ENCODE data around the gene SSUH2. TPM values are rescaled to one million over a fixed set of nuclear protein-coding genes. Genes with fewer than 3 reads are reported as not detected.

SSUH2 gene
- polyA plus RNA-seq, 4 donors: 15.8 to 308 (median 121) TPM

DNA sequence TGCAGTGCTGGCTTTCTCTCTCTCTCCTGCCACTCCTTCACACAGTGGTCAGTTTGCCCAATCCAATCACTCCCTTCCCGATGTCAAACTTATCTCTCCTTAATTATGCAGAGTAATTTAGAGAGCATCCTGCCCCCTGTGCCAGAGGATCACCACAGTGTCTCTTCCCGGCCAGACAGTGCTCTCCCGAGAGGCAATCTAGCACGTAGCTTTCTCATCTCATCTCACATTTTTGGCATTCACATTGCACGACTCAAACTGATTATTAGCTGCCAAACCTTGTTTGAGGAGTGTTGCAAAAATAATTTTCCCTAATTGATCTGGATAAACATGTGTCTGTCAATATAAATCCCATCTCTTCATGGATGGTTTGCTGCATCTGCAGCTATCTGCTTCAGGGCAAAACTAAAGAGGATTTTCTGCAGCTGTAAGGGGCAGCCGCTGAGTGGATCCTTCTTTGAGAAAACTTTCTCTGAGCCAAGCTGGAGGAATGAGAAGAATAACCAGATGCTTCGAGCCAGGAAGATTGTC, 37.8 kb downstream of the SSUH2 start:
- FAIRE-seq: no peak
- Histone ChIP-seq H3K4me3 (ENCODE audit: low read depth in 1 of 3, low read length in 3 of 3) (no peak overlapping the region), H3K27ac (ENCODE audit: low read depth in 1 of 3, low read length in 2 of 3) (no peak overlapping the region), H3K36me3 (ENCODE audit: control insufficient read depth in 3 of 3, insufficient read depth in 2 of 3, low read depth in 1 of 3, low read length in 3 of 3) (no peaks in the 10 kb centered on the region), H3K27me3 (ENCODE audit: control insufficient read depth in 3 of 3, insufficient read depth in 3 of 3, low read length in 3 of 3) (no peaks in the 10 kb centered on the region), H3K4me1 (ENCODE audit: control insufficient read depth in 3 of 3, insufficient read depth in 2 of 3, low read depth in 1 of 3, low read length in 2 of 3) (no peaks in the 10 kb centered on the region), H3K9me3 (ENCODE audit: control insufficient read depth in 2 of 2, insufficient read depth in 1 of 2, low read depth in 1 of 2, low read length in 1 of 2) (no peaks in the 10 kb centered on the region)
- no peak for DNase-seq
- 62 to 73% (median 72%) methylated on average over 7 of the region's 7 CpGs for WGBS, 3 donors

GRCh38 chr3:8604988-8605387, 39.6 kb downstream of the SSUH2 start:
- FAIRE-seq (no peak), DNase-seq (no peak)
- Histone ChIP-seq H3K36me3 (ENCODE audit: control insufficient read depth in 3 of 3, insufficient read depth in 2 of 3, low read depth in 1 of 3, low read length in 3 of 3) (no peaks in the 10 kb centered on the region), H3K4me1 (ENCODE audit: control insufficient read depth in 3 of 3, insufficient read depth in 2 of 3, low read depth in 1 of 3, low read length in 2 of 3) (no peaks in the 10 kb centered on the region), H3K27me3 (ENCODE audit: control insufficient read depth in 3 of 3, insufficient read depth in 3 of 3, low read length in 3 of 3) (no peaks in the 10 kb centered on the region), H3K4me3 (ENCODE audit: low read depth in 1 of 3, low read length in 3 of 3) (no peak overlapping the region), H3K9me3 (ENCODE audit: control insufficient read depth in 2 of 2, insufficient read depth in 1 of 2, low read depth in 1 of 2, low read length in 1 of 2) (no peaks in the 10 kb centered on the region), H3K27ac (ENCODE audit: low read depth in 1 of 3, low read length in 2 of 3) (no peak overlapping the region)
- WGBS, 3 donors: 89 to 94% (median 91%) methylated on average over 3 of the region's 3 CpGs

- 90 to 94% (median 93%) methylated on average over 7 of the region's 7 CpGs for WGBS, 3 donors
- no peaks in the 10 kb centered on the region for H3K9me3 ChIP-seq (ENCODE audit: control insufficient read depth in 2 of 2, insufficient read depth in 1 of 2, low read depth in 1 of 2, low read length in 1 of 2)
- FAIRE-seq: no peak
Measured at GRCh38 chr3:8604006-8604405, 40.6 kb downstream of the SSUH2 start.

DNA sequence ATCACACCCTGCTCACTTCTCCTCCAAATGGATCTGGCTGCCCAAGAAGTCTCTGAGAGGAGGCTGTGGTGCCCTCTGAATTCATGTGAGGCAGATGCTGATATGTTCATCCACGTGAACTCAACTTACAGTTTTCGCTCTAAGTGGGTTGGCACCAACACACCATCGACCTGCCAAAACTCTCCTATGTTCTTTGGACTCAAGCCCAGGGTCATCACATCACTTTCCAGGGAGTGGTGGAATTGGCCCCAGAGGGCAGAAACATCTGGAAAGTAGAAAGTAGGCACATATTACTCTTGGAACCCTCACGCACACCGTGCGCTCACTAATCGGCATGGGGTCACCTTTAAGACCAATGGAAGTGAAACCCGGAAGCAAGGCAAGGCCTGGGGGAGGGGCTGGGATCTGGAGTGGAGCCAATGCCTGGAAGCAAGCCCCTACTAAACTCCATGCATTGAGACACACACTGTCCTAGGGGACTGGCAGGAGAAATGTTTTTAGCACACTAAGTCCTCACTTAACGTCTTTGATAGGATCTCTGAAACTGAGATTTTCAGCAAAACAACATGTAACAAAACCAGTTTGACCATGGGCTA, 41.4 kb downstream of the SSUH2 start:
- no peaks in the 10 kb centered on the region for H3K27me3 ChIP-seq (ENCODE audit: control insufficient read depth in 3 of 3, insufficient read depth in 3 of 3, low read length in 3 of 3)
- DNase-seq (no peak), FAIRE-seq (no peak)
- no peaks in the 10 kb centered on the region for H3K4me1 ChIP-seq (ENCODE audit: control insufficient read depth in 3 of 3, insufficient read depth in 2 of 3, low read depth in 1 of 3, low read length in 2 of 3)
- H3K36me3 ChIP-seq (ENCODE audit: control insufficient read depth in 3 of 3, insufficient read depth in 2 of 3, low read depth in 1 of 3, low read length in 3 of 3): no peaks in the 10 kb centered on the region
- H3K4me3 ChIP-seq (ENCODE audit: low read depth in 1 of 3, low read length in 3 of 3): no peak overlapping the region
- no peak overlapping the region for H3K27ac ChIP-seq (ENCODE audit: low read depth in 1 of 3, low read length in 2 of 3)
- WGBS, 3 donors: 66 to 71% (median 69%) methylated on average over 9 of the region's 9 CpGs
- no peaks in the 10 kb centered on the region for H3K9me3 ChIP-seq (ENCODE audit: control insufficient read depth in 2 of 2, insufficient read depth in 1 of 2, low read depth in 1 of 2, low read length in 1 of 2)

More at GRCh38 chr3:8604006-8604405, 40.6 kb downstream of the SSUH2 start:
- H3K4me3 ChIP-seq (ENCODE audit: low read depth in 1 of 3, low read length in 3 of 3): no peak overlapping the region
- H3K27ac ChIP-seq (ENCODE audit: low read depth in 1 of 3, low read length in 2 of 3): no peak overlapping the region
- H3K36me3 ChIP-seq (ENCODE audit: control insufficient read depth in 3 of 3, insufficient read depth in 2 of 3, low read depth in 1 of 3, low read length in 3 of 3): no peaks in the 10 kb centered on the region
- no peaks in the 10 kb centered on the region for H3K27me3 ChIP-seq (ENCODE audit: control insufficient read depth in 3 of 3, insufficient read depth in 3 of 3, low read length in 3 of 3)
- no peaks in the 10 kb centered on the region for H3K4me1 ChIP-seq (ENCODE audit: control insufficient read depth in 3 of 3, insufficient read depth in 2 of 3, low read depth in 1 of 3, low read length in 2 of 3)
- DNase-seq: no peak

DNA sequence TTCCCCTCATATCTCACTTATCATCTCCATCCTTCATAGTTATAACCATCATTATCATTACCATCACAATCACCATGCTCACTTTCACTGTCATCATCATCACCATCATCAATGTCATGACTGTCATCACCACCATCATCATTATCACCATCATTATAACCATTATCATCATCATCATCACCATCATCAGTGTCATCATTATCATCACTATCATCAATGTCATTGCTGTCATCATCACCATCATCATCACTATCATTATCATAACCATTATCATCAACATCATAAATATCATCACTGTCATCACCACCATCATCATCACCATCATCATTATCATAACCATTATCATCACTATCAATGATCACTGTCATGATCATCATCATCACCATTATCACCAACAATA, 44.1 kb downstream of the SSUH2 start:
- Histone ChIP-seq H3K4me1 (ENCODE audit: control insufficient read depth in 3 of 3, insufficient read depth in 2 of 3, low read depth in 1 of 3, low read length in 2 of 3) (no peaks in the 10 kb centered on the region), H3K27me3 (ENCODE audit: control insufficient read depth in 3 of 3, insufficient read depth in 3 of 3, low read length in 3 of 3) (no peaks in the 10 kb centered on the region), H3K4me3 (ENCODE audit: low read depth in 1 of 3, low read length in 3 of 3) (no peak overlapping the region), H3K36me3 (ENCODE audit: control insufficient read depth in 3 of 3, insufficient read depth in 2 of 3, low read depth in 1 of 3, low read length in 3 of 3) (no peaks in the 10 kb centered on the region), H3K9me3 (ENCODE audit: control insufficient read depth in 2 of 2, insufficient read depth in 1 of 2, low read depth in 1 of 2, low read length in 1 of 2) (no peaks in the 10 kb centered on the region), H3K27ac (ENCODE audit: low read depth in 1 of 3, low read length in 2 of 3) (no peak overlapping the region)
- FAIRE-seq (no peak), DNase-seq (no peak)

DNA sequence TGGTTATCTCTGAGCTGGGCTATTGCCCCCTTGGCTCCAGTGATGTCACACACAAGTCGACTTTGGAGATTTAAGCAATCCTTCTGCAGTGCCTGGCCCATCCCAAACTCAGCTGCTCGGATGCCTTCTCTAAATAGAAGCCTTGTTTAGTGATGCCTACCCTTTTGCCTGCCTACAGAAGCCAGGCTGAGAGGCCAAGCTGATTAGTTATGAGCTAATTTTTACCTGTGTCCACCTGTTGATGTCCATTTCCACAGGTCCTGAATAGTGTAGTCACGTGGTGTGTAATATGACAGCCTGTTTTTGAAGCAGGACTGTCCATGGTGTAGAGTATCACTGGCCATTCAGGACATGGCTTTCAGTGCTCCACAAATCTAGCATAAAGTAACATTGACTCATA, 45.5 kb downstream of the SSUH2 start:
- H3K9me3 ChIP-seq (ENCODE audit: control insufficient read depth in 2 of 2, insufficient read depth in 1 of 2, low read depth in 1 of 2, low read length in 1 of 2): no peaks in the 10 kb centered on the region
- no peaks in the 10 kb centered on the region for H3K4me1 ChIP-seq (ENCODE audit: control insufficient read depth in 3 of 3, insufficient read depth in 2 of 3, low read depth in 1 of 3, low read length in 2 of 3)
- FAIRE-seq (no peak), DNase-seq (no peak)
- no peaks in the 10 kb centered on the region for H3K27me3 ChIP-seq (ENCODE audit: control insufficient read depth in 3 of 3, insufficient read depth in 3 of 3, low read length in 3 of 3)
- H3K4me3 ChIP-seq (ENCODE audit: low read depth in 1 of 3, low read length in 3 of 3): no peak overlapping the region
- no peaks in the 10 kb centered on the region for H3K36me3 ChIP-seq (ENCODE audit: control insufficient read depth in 3 of 3, insufficient read depth in 2 of 3, low read depth in 1 of 3, low read length in 3 of 3)
- WGBS, 3 donors: 60 to 78% (median 63%) methylated on average over 3 of the region's 3 CpGs
- H3K27ac ChIP-seq (ENCODE audit: low read depth in 1 of 3, low read length in 2 of 3): no peak overlapping the region

GRCh38 chr3:8597219-8597853, 47.3 kb downstream of the SSUH2 start:
- Histone ChIP-seq H3K9me3 (ENCODE audit: control insufficient read depth in 2 of 2, insufficient read depth in 1 of 2, low read depth in 1 of 2, low read length in 1 of 2) (no peaks in the 10 kb centered on the region), H3K27me3 (ENCODE audit: control insufficient read depth in 3 of 3, insufficient read depth in 3 of 3, low read length in 3 of 3) (no peaks in the 10 kb centered on the region), H3K4me3 (ENCODE audit: low read depth in 1 of 3, low read length in 3 of 3) (no peak overlapping the region), H3K36me3 (ENCODE audit: control insufficient read depth in 3 of 3, insufficient read depth in 2 of 3, low read depth in 1 of 3, low read length in 3 of 3) (no peaks in the 10 kb centered on the region), H3K27ac (ENCODE audit: low read depth in 1 of 3, low read length in 2 of 3) (no peak overlapping the region), H3K4me1 (ENCODE audit: control insufficient read depth in 3 of 3, insufficient read depth in 2 of 3, low read depth in 1 of 3, low read length in 2 of 3) (no peaks in the 10 kb centered on the region)
- DNase-seq (no peak), FAIRE-seq (no peak)
- 72 to 87% (median 85%) methylated on average over 7 of the region's 7 CpGs for WGBS, 3 donors

DNA sequence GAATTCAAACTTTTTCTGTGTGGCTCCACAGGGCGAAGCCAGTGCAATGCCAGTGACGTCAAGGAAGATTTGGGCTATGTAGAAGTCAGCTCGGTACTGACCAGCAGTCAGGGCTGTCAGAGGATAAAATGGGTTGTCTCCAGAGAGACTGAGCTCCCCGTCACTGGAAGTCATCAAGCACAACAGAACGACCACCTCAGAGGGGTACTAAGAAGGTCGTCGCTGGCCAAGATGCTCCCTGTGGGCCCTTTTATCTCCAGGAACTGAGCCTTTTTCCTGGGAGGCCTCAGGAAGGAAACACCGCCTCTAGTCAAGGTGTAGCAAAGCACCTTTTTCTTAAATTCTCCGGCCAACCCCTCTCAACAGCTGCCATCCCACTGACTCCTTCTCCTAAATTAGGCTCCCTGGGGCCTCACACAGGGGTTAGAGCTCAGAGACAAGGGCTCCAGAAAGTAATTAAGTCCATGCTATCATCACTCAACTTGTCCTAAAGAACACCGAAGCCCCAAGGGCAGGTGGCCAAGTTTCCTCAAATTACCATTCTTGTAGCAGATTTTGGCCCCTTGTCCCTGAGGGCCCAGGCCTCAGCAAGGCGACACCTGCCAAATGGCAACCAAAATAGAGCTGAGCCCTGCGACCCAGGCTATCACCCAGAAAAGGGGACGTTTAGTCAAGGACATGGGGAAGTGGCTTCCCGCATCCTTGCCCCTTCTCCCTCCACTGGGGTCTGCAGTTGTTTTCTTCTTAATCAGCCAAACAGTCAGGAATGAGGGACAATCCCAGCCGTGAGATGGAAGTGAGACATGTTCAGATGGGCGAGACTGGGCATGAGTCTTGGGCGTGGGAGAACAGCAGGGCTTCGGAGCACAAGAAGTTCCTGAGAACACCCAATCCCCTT, 48.0 kb downstream of the SSUH2 start:
- Histone ChIP-seq H3K36me3 (ENCODE audit: control insufficient read depth in 3 of 3, insufficient read depth in 2 of 3, low read depth in 1 of 3, low read length in 3 of 3) (no peaks in the 10 kb centered on the region), H3K4me1 (ENCODE audit: control insufficient read depth in 3 of 3, insufficient read depth in 2 of 3, low read depth in 1 of 3, low read length in 2 of 3) (no peaks in the 10 kb centered on the region), H3K27me3 (ENCODE audit: control insufficient read depth in 3 of 3, insufficient read depth in 3 of 3, low read length in 3 of 3) (no peaks in the 10 kb centered on the region), H3K4me3 (ENCODE audit: low read depth in 1 of 3, low read length in 3 of 3) (no peak overlapping the region), H3K9me3 (ENCODE audit: control insufficient read depth in 2 of 2, insufficient read depth in 1 of 2, low read depth in 1 of 2, low read length in 1 of 2) (no peaks in the 10 kb centered on the region), H3K27ac (ENCODE audit: low read depth in 1 of 3, low read length in 2 of 3) (no peak overlapping the region)
- DNase-seq (no peak), FAIRE-seq (no peak)
- 83 to 88% (median 84%) methylated on average over 18 of the region's 18 CpGs for WGBS, 3 donors
